ENCODE results near the gene GLIS2. TPM values are rescaled to one million over a fixed set of nuclear protein-coding genes. Genes with fewer than 3 reads are reported as not detected.
"Not testable (repeated sequence)": the region's sequence is repeated elsewhere in the genome, so short reads cannot be mapped to it uniquely, and the experiment has no call there.

The GLIS2 gene
- total RNA-seq, 1 experiment from 2014 or later: 2.8 TPM

- DNase-seq (ENCODE audit: low read depth): not testable (repeated sequence)
Observed at GRCh38 chr16:4333714-4334113, 17.8 kb downstream of the GLIS2 start.

- DNase-seq (ENCODE audit: low read depth): no peak
Observed at GRCh38 chr16:4334724-4335495, 19.0 kb downstream of the GLIS2 start.

- DNase-seq (ENCODE audit: low read depth): no peak
Observed at GRCh38 chr16:4336701-4337539, 21.1 kb downstream of the GLIS2 start.

GRCh38 chr16:4337540-4338088 is 21.7 kb downstream of the GLIS2 start:
- no peak for DNase-seq (ENCODE audit: low read depth)

- DNase-seq (ENCODE audit: low read depth): no peak
Observed at GRCh38 chr16:4338125-4338582, 22.3 kb downstream of the GLIS2 start.

- DNase-seq (ENCODE audit: low read depth): no peak
Observed at GRCh38 chr16:4338712-4339299, 22.9 kb downstream of the GLIS2 start.

- DNase-seq (ENCODE audit: low read depth): no peak
Observed at GRCh38 chr16:4339455-4339854, 23.6 kb downstream of the GLIS2 start.

GRCh38 chr16:4339909-4340308 is 24.0 kb downstream of the GLIS2 start:
- DNase-seq (ENCODE audit: low read depth): no peak

- DNase-seq (ENCODE audit: low read depth): no peak
Observed at GRCh38 chr16:4340443-4340842, 24.6 kb downstream of the GLIS2 start.

- no peak for DNase-seq (ENCODE audit: low read depth)
Observed at GRCh38 chr16:4341250-4341649, 25.4 kb downstream of the GLIS2 start.

- no peak for DNase-seq (ENCODE audit: low read depth)
Observed at GRCh38 chr16:4342866-4343744, 27.2 kb downstream of the GLIS2 start.

- not testable (repeated sequence) for DNase-seq (ENCODE audit: low read depth)
Observed at GRCh38 chr16:4344300-4344982, 28.6 kb downstream of the GLIS2 start.

- no peak for DNase-seq (ENCODE audit: low read depth)
Observed at GRCh38 chr16:4344983-4345835, 29.3 kb downstream of the GLIS2 start.

- no peak for DNase-seq (ENCODE audit: low read depth)
Observed at GRCh38 chr16:4345836-4346781, 30.2 kb downstream of the GLIS2 start.

GRCh38 chr16:4347010-4347409 is 31.1 kb downstream of the GLIS2 start:
- no peak for DNase-seq (ENCODE audit: low read depth)

- DNase-seq (ENCODE audit: low read depth): no peak
Observed at GRCh38 chr16:4347765-4348509, 32.1 kb downstream of the GLIS2 start.

- DNase-seq (ENCODE audit: low read depth): no peak
Observed at GRCh38 chr16:4349332-4349731, 33.5 kb downstream of the GLIS2 start.
